Measurements from ENCODE around the gene SERPINB3.
"Not testable (repeated sequence)": the region's sequence is repeated elsewhere in the genome, so short reads cannot be mapped to it uniquely, and the experiment has no call there.

SERPINB3 gene

GRCh38 chr18:63661750-63662149 is at the start of gene SERPINB3:
SERPINB3 (minus strand) TSS chr18:63661893; CDS start chr18:63661216, 677 bp downstream.
- DNase-seq: not testable (repeated sequence)

GRCh38 chr18:63708650-63709049 is 47.0 kb upstream of the SERPINB3 start:
- DNase-seq: no peak

GRCh38 chr18:63707816-63708215 is 46.1 kb upstream of the SERPINB3 start:
- DNase-seq: no peak

GRCh38 chr18:63705401-63705800 is 43.7 kb upstream of the SERPINB3 start:
- DNase-seq: no peak

- DNase-seq: no peak
Observed at GRCh38 chr18:63702660-63703059, 41.0 kb upstream of the SERPINB3 start, which contains the start of gene SERPINB11. SERPINB11 (plus strand) TSS chr18:63702960; CDS start chr18:63710194, 7,234 bp downstream.

- no peak for DNase-seq
Observed at GRCh38 chr18:63701952-63702351, 40.3 kb upstream of the SERPINB3 start.

- DNase-seq: no peak
Observed at GRCh38 chr18:63700501-63700900, 38.8 kb upstream of the SERPINB3 start.

GRCh38 chr18:63697097-63697660 is 35.5 kb upstream of the SERPINB3 start:
- no peak for DNase-seq

GRCh38 chr18:63689064-63689463 is 27.4 kb upstream of the SERPINB3 start:
- no peak for DNase-seq

- DNase-seq: no peak
Observed at GRCh38 chr18:63686871-63687270, 25.2 kb upstream of the SERPINB3 start.

GRCh38 chr18:63684718-63685117 is 23.0 kb upstream of the SERPINB3 start:
- no peak for DNase-seq

- DNase-seq: no peak
Observed at GRCh38 chr18:63683890-63684289, 22.2 kb upstream of the SERPINB3 start.

- DNase-seq: no peak
Observed at GRCh38 chr18:63683152-63683551, 21.5 kb upstream of the SERPINB3 start.

- DNase-seq: peak; percentile 42
Observed at GRCh38 chr18:63681449-63682340, 20.0 kb upstream of the SERPINB3 start.

GRCh38 chr18:63679820-63680606 is 18.3 kb upstream of the SERPINB3 start:
- no peak for DNase-seq

GRCh38 chr18:63677500-63678225 is 16.0 kb upstream of the SERPINB3 start:
- DNase-seq: no peak

GRCh38 chr18:63676526-63677323 is 15.0 kb upstream of the SERPINB3 start:
- no peak for DNase-seq

GRCh38 chr18:63664571-63664970 is 2.9 kb upstream of the SERPINB3 start:
- no peak for DNase-seq

GRCh38 chr18:63658920-63659319 is 2.8 kb downstream of the SERPINB3 start:
- DNase-seq: not testable (repeated sequence)

- DNase-seq: not testable (repeated sequence)
Observed at GRCh38 chr18:63650271-63650670, 11.4 kb downstream of the SERPINB3 start.

GRCh38 chr18:63648241-63648640 is 13.5 kb downstream of the SERPINB3 start:
- DNase-seq: no peak

GRCh38 chr18:63646936-63647335 is 14.8 kb downstream of the SERPINB3 start:
- no peak for DNase-seq
